ENCODE results near the gene CREBL2. TPM values are rescaled to one million over a fixed set of nuclear protein-coding genes. Genes with fewer than 3 reads are reported as not detected.

The CREBL2 gene
- total RNA-seq (10 to 100 TPM; 28.6 to 76.0 (median 60.7) TPM), polyA plus RNA-seq (10 to 100 TPM; 14.3 to 28.3 (median 21.6) TPM)
- long read RNA-seq, donor 1, transcript CREBL2-201 (4 exons, 3,754 nt): major isoform, 19 of 19 reads
- long read RNA-seq, donor 1, partial matches to known transcripts: 0 of 19 reads
- long read RNA-seq, donor 1, other reads (novel, unspliced or antisense): 0 of 19 reads
- long read RNA-seq, donor 2, transcript CREBL2-201 (4 exons, 3,754 nt): major isoform, 14 of 33 reads
- long read RNA-seq, donor 2, partial matches to known transcripts: 19 of 33 reads
- long read RNA-seq, donor 2, other reads (novel, unspliced or antisense): 0 of 33 reads

- intact Hi-C loops (cut with DNase I; ENCODE audit: low total_unique reads): no loop called here
Observed at GRCh38 chr12:12611512-12612306, at the start of gene CREBL2. Gene CREBL2, plus strand, starts transcription at chr12:12611876. Its CDS starts 297 bp downstream, at chr12:12612173.

DNA sequence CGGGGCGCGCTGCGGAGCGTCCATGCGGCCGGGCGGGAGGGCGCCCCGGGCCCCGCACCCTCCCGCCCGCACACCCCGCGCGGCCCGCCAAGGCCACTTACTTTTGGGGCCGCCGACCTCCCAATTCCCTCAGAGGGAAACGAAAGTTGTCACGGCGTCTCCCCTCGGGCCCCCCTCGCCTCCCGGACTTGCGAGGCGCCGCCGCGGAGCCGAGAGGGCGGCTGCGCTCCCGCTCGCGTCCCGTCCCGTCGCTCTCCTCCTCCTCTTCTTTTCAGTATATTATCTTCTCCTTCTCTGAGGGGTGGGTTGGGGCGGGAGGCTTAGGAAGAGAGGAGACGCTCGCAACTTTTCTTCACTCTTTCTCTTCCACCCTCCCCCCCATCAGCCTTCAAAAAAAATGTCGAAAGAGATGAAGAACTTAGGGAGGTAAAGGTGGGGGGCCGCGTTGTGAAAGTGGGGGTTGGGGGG is 49.6 kb upstream of the CREBL2 start:
- intact Hi-C loops (cut with DNase I; ENCODE audit: low total_unique reads): loop anchor here (5.0 kb wide), 1 partner anchor 185 kb away; no protein-coding TSS in a partner anchor

More at GRCh38 chr12:12611512-12612306, at the start of gene CREBL2:
- WGBS, 5 donors: 0 to 1% (median 0%) methylated on average over 32 to 51 of the region's 51 CpGs
- no peaks in the 10 kb centered on the region for H3K27me3 ChIP-seq (replicated peaks in 1 of 7)
- H3K36me3 ChIP-seq: peaks cover 0 to 12% (median 0%) of the 10 kb centered on the region in 6 donors
- peak within 1 kb of the TSS; percentile 82 to 98 (median 94) for H3K27ac ChIP-seq
- TF ChIP-seq POLR2A (IDR thresholded peaks at IDR 0.05): peak in 1 of 3 donors; percentile 72
- TF ChIP-seq, protein P1, sequence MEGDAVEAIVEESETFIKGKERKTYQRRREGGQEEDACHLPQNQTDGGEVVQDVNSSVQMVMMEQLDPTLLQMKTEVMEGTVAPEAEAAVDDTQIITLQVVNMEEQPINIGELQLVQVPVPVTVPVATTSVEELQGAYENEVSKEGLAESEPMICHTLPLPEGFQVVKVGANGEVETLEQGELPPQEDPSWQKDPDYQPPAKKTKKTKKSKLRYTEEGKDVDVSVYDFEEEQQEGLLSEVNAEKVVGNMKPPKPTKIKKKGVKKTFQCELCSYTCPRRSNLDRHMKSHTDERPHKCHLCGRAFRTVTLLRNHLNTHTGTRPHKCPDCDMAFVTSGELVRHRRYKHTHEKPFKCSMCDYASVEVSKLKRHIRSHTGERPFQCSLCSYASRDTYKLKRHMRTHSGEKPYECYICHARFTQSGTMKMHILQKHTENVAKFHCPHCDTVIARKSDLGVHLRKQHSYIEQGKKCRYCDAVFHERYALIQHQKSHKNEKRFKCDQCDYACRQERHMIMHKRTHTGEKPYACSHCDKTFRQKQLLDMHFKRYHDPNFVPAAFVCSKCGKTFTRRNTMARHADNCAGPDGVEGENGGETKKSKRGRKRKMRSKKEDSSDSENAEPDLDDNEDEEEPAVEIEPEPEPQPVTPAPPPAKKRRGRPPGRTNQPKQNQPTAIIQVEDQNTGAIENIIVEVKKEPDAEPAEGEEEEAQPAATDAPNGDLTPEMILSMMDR (IDR thresholded peaks at IDR 0.05 in 8 of 11, conservative IDR thresholded peaks at IDR 0.05 in 3 of 11): peak in 1 of 11 experiments; percentile 11
- peak; percentile 96 to 98 (median 97) for TF ChIP-seq POLR2AphosphoS5 (IDR thresholded peaks at IDR 0.05)
- peaks cover 18 to 57% (median 49%) of the 10 kb centered on the region in 6 donors for H3K4me1 ChIP-seq
- DNase-seq: peak; percentile 95
- H3K9me3 ChIP-seq: no peaks in the 10 kb centered on the region
- H3K4me3 ChIP-seq: peak within 1 kb of the TSS; percentile 65 to 90 (median 74)

GRCh38 chr12:12562585-12563261 is 49.0 kb upstream of the CREBL2 start, which contains the start of gene DUSP16:
Gene DUSP16, minus strand, starts transcription at chr12:12562863. Its CDS starts 41,765 bp downstream, at chr12:12521098.
- Histone ChIP-seq H3K4me1 (peaks cover 14 to 45% (median 29%) of the 10 kb centered on the region in 6 donors), H3K9me3 (peaks cover 0 to 5% (median 0%) of the 10 kb centered on the region in 8 donors), H3K27ac (peak within 1 kb of the TSS; percentile 81 to 99 (median 98)), H3K36me3 (no peaks in the 10 kb centered on the region), H3K27me3 (replicated peaks in 1 of 7) (no peaks in the 10 kb centered on the region), H3K4me3 (peak within 1 kb of the TSS; percentile 48 to 77 (median 59))
- DNase-seq: peak; percentile 96
- intact Hi-C loops (cut with DNase I; ENCODE audit: low total_unique reads): loop anchor here (5.0 kb wide), 1 partner anchor 185 kb away; no protein-coding TSS in a partner anchor
- WGBS, 5 donors: 0 to 1% (median 1%) methylated on average over 39 to 59 of the region's 59 CpGs
- TF ChIP-seq, protein P1 (IDR thresholded peaks at IDR 0.05 in 8 of 11, conservative IDR thresholded peaks at IDR 0.05 in 3 of 11): peak in 8 of 11 experiments; percentile 6 to 53 (median 30)
- TF ChIP-seq POLR2A (IDR thresholded peaks at IDR 0.05) (peak in 2 of 3 donors; percentile 42 to 81), POLR2AphosphoS5 (IDR thresholded peaks at IDR 0.05) (peak; percentile 87 to 90 (median 87))

More for the DNA sequence above, 49.6 kb upstream of the CREBL2 start:
- H3K4me3 ChIP-seq: peak overlapping the region; percentile 48 to 77 (median 59)
- H3K4me1 ChIP-seq: peaks cover 14 to 49% (median 29%) of the 10 kb centered on the region in 6 donors
- TF ChIP-seq POLR2A (IDR thresholded peaks at IDR 0.05): no peak
- TF ChIP-seq, protein P1 (IDR thresholded peaks at IDR 0.05 in 8 of 11, conservative IDR thresholded peaks at IDR 0.05 in 3 of 11): no peak
- TF ChIP-seq POLR2AphosphoS5 (IDR thresholded peaks at IDR 0.05): no peak
- no peaks in the 10 kb centered on the region for H3K36me3 ChIP-seq
- DNase-seq: peak; percentile 87
- no peaks in the 10 kb centered on the region for H3K27me3 ChIP-seq (replicated peaks in 1 of 7)
- H3K9me3 ChIP-seq: peaks cover 0 to 5% (median 0%) of the 10 kb centered on the region in 8 donors
- 0 to 1% (median 1%) methylated on average over 32 to 45 of the region's 45 CpGs for WGBS, 5 donors
- peak overlapping the region; percentile 81 to 99 (median 98) for H3K27ac ChIP-seq

Measured in spleen (tissue), 13 donors.